GM10266 (cell line): ENCODE results near the gene THEM5.
A peak's percentile ranks its signal among the peaks of the same experiment; 100 is the strongest.
"Not testable (repeated sequence)": the region's sequence is repeated elsewhere in the genome, so short reads cannot be mapped to it uniquely, and the experiment has no call there.

Experiments
- DNase-seq: peaks from one replicate; pipeline ENCODE4 v3.0.0; 2012; ENCODE audit errors: extremely low spot score
- TF ChIP-seq, protein P1 (sequence below): IDR thresholded peaks from 2 replicates; pipeline ENCODE4 v1.5.1; 2012; ENCODE audit warnings: mild to moderate bottlenecking, low read depth; ENCODE audit not compliant: control insufficient read depth, insufficient read depth; ENCODE audit errors: missing control alignments

The THEM5 gene

GRCh38 chr1:151891512-151891911 lies 38.0 kb upstream of the THEM5 start:
- TF ChIP-seq, protein P1, sequence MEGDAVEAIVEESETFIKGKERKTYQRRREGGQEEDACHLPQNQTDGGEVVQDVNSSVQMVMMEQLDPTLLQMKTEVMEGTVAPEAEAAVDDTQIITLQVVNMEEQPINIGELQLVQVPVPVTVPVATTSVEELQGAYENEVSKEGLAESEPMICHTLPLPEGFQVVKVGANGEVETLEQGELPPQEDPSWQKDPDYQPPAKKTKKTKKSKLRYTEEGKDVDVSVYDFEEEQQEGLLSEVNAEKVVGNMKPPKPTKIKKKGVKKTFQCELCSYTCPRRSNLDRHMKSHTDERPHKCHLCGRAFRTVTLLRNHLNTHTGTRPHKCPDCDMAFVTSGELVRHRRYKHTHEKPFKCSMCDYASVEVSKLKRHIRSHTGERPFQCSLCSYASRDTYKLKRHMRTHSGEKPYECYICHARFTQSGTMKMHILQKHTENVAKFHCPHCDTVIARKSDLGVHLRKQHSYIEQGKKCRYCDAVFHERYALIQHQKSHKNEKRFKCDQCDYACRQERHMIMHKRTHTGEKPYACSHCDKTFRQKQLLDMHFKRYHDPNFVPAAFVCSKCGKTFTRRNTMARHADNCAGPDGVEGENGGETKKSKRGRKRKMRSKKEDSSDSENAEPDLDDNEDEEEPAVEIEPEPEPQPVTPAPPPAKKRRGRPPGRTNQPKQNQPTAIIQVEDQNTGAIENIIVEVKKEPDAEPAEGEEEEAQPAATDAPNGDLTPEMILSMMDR, result no peak
- no peak for DNase-seq

DNA sequence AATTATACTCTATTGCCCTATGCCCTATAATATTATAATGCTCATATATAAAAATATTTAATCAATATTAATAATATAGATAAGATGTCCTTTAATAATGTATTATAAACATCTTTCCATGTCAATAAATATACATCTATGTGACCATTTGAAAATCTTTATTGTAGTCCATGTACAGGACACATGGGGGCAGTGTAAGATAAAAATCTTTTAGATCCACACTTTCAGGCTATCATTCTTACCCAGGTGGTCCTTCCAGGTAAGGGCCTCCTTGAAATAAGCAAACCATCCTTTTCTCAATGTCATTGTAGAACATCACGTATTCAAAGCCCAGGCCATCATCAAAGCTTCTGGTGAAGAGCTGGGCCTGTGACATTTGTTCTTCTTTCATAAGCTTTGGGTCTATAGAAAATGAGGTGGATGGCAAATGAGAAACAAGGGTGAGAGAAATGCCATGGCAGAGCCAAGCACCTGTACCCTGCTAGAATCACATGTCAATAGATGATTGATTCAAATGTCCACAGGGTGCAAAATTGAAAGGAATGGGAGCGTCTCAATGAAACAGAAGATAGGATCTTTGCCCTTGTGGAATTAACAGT lies 35.6 kb upstream of the THEM5 start:
- TF ChIP-seq, protein P1, result peak; percentile 40
- DNase-seq, result no peak

- DNase-seq, result no peak
- TF ChIP-seq, protein P1, result no peak
These were observed 33.5 kb upstream of the THEM5 start for GRCh38 chr1:151887028-151887427.

GRCh38 chr1:151885479-151885878 lies 32.0 kb upstream of the THEM5 start:
- TF ChIP-seq, protein P1, result no peak
- no peak for DNase-seq

- DNase-seq, result not testable (repeated sequence)
These were observed 31.4 kb upstream of the THEM5 start for GRCh38 chr1:151884879-151885278.

- DNase-seq, result not testable (repeated sequence)
These were observed 30.9 kb upstream of the THEM5 start for GRCh38 chr1:151884445-151884844.

GRCh38 chr1:151883898-151884297 lies 30.4 kb upstream of the THEM5 start:
- not testable (repeated sequence) for DNase-seq

GRCh38 chr1:151882918-151883317 lies 29.4 kb upstream of the THEM5 start:
- not testable (repeated sequence) for DNase-seq

GRCh38 chr1:151882466-151882865 lies 29.0 kb upstream of the THEM5 start:
- TF ChIP-seq, protein P1, result no peak
- no peak for DNase-seq

DNA sequence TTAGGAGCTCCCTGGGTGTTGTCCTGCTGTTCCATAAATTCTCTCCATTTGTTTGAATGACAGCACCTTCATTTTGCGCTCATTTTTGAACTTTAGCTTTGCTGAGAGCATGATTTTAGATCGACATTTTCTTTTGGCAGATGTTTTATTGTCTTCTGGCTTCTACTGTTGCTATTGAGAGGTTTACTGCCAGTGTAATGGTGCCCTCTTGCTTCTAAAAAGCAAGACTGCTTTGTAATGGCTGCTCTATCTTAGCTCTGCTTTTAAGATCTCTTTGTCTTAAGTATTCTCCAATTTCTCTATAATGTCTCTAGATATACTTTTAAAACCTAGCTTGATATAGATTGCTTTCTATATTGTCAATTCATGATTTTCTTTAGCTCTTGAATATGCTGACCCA lies 28.0 kb upstream of the THEM5 start:
- no peak for DNase-seq

More for the DNA sequence above, 28.0 kb upstream of the THEM5 start:
- TF ChIP-seq, protein P1, result peak; percentile 17
